B cell (primary cell): ENCODE data around the gene GCHFR.

ENCODE experiments used
- CTCF ChIP-seq: fragments of 200-600 bp; IDR thresholded peaks from one replicate; pipeline ENCODE4 v1.8.0; 2022; ENCODE audit warnings: antibody characterized with exemption, mild to moderate bottlenecking
- EZH2 ChIP-seq: IDR thresholded peaks from 2 replicates; pipeline ENCODE4 v1.6.1; 2012; ENCODE audit warnings: borderline replicate concordance, low read depth, mild to moderate bottlenecking, moderate library complexity, low read length; ENCODE audit not compliant: insufficient read depth, poor library complexity, severe bottlenecking

GRCh38 chr15:40796041-40796440 is 32.2 kb downstream of the GCHFR start:
- TF ChIP-seq CTCF (no peak), EZH2 (no peak)
